Panc1 (cell line): ENCODE data around the gene ZNF324B.

Experiments used
- SIN3A ChIP-seq: IDR thresholded peaks from 2 replicates; pipeline ENCODE4 v1.6.1; 2012; ENCODE audit warnings: low read depth, mild to moderate bottlenecking, low read length, moderate library complexity, borderline replicate concordance; ENCODE audit not compliant: insufficient read depth
- TF ChIP-seq, protein P1 (sequence below): fragments of 450-650 bp; IDR thresholded peaks from 2 replicates; pipeline ENCODE4 v1.5.1; 2017; ENCODE audit warnings: mild to moderate bottlenecking

GRCh38 chr19:58417071-58417470 lies 34.4 kb upstream of the ZNF324B start:
- TF ChIP-seq, protein P1, sequence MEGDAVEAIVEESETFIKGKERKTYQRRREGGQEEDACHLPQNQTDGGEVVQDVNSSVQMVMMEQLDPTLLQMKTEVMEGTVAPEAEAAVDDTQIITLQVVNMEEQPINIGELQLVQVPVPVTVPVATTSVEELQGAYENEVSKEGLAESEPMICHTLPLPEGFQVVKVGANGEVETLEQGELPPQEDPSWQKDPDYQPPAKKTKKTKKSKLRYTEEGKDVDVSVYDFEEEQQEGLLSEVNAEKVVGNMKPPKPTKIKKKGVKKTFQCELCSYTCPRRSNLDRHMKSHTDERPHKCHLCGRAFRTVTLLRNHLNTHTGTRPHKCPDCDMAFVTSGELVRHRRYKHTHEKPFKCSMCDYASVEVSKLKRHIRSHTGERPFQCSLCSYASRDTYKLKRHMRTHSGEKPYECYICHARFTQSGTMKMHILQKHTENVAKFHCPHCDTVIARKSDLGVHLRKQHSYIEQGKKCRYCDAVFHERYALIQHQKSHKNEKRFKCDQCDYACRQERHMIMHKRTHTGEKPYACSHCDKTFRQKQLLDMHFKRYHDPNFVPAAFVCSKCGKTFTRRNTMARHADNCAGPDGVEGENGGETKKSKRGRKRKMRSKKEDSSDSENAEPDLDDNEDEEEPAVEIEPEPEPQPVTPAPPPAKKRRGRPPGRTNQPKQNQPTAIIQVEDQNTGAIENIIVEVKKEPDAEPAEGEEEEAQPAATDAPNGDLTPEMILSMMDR: no peak
- TF ChIP-seq SIN3A: no peak
